Endothelial cell of umbilical vein (primary cell): ENCODE measurements around the gene MLLT6. TPM values are rescaled to one million over a fixed set of nuclear protein-coding genes. Genes with fewer than 3 reads are reported as not detected.

Experiments
- BruUV-seq: library from RNA; stranded (reverse); fragments of 400-500 nt; replicated peaks from 2 replicates; lab custom pipeline; 2021; lab: Mats Ljungman, UMichigan
- CTCF ChIA-PET: fragments of 300-600, 350-600 bp; sonication (Branson Sonifier 250); formaldehyde crosslinking; loops from one replicate; lab custom pipeline; 2021; ENCODE audit warnings: antibody characterized with exemption, inconsistent platforms; lab: Charles Lee
- POLR2A ChIA-PET: fragments of 300-600, 350-600 bp; sonication (Branson Sonifier 250); formaldehyde crosslinking; loops from one replicate; lab custom pipeline; 2021; ENCODE audit warnings: antibody characterized with exemption, inconsistent platforms; lab: Charles Lee
- DNase-seq: peaks from one replicate; pipeline ENCODE4 v3.0.0-alpha.2; 2011; ENCODE audit warnings: low read depth, low spot score
- FAIRE-seq: peaks from 2 replicates; lab custom pipeline; 2011; peaks lifted over from hg19 to GRCh38; lab: Jason Lieb, UNC
- H2AFZ ChIP-seq: 2 replicates; pipeline ENCODE4 v1.6.0; 2012; ENCODE audit warnings: low read depth, low read length, control low read depth, inconsistent platforms
- H3K27ac ChIP-seq: 2 replicates; pipeline ENCODE4 v1.5.1; 2011; ENCODE audit warnings: low read depth, mild to moderate bottlenecking, control low read depth, low read length, moderate library complexity; ENCODE audit not compliant: insufficient read depth
- H3K27me3 ChIP-seq, 2 experiments: 2 replicates each; pipeline versions ENCODE4 v1.6.0 to v1.6.1; 2011; ENCODE audit warnings: low read length in 2 of 2, mixed read lengths in 1 of 2; ENCODE audit not compliant: control insufficient read depth in 2 of 2, insufficient read depth in 2 of 2
- H3K36me3 ChIP-seq, 2 experiments: 2 replicates in 1 of 2; 3 replicates in 1 of 2; pipeline ENCODE4 v1.5.1; 2011; ENCODE audit warnings: low read length in 2 of 2, mild to moderate bottlenecking in 1 of 2, moderate library complexity in 1 of 2; ENCODE audit not compliant: control insufficient read depth in 2 of 2, insufficient read depth in 2 of 2; ENCODE audit errors: extremely low read depth in 1 of 2
- H3K4me1 ChIP-seq: 3 replicates; pipeline ENCODE4 v1.5.1; 2011; ENCODE audit warnings: mild to moderate bottlenecking, low read length; ENCODE audit not compliant: control insufficient read depth, insufficient read depth; ENCODE audit errors: extremely low read depth
- H3K4me2 ChIP-seq: 2 replicates; pipeline ENCODE4 v1.6.1; 2011; ENCODE audit warnings: low read length, control low read depth, mixed read lengths; ENCODE audit not compliant: insufficient read depth
- H3K4me3 ChIP-seq, 3 experiments: fragments of 200-600 bp in 1 of 3; sonication (generic), shearing (Covaris generic) in 1 of 3; replicated peaks in 1 of 3; 2 replicates each; pipeline ENCODE4 v1.5.1; 2011 to 2016; ENCODE audit warnings: control low read depth in 3 of 3, low read length in 3 of 3, mild to moderate bottlenecking in 2 of 3, inconsistent platforms in 1 of 3, low read depth in 1 of 3, moderate library complexity in 1 of 3; ENCODE audit not compliant: insufficient read depth in 1 of 3
- H3K79me2 ChIP-seq: 2 replicates; pipeline ENCODE4 v1.6.0; 2012; ENCODE audit warnings: low read length, inconsistent platforms; ENCODE audit not compliant: control insufficient read depth, insufficient read depth
- H3K9ac ChIP-seq: replicated peaks from 2 replicates; pipeline ENCODE3; 2011; ENCODE audit warnings: low read length, control low read depth; ENCODE audit not compliant: insufficient read depth; ENCODE audit errors: extremely low read depth
- H3K9me1 ChIP-seq: replicated peaks from 3 replicates; pipeline ENCODE4 v1.6.0; 2011; ENCODE audit warnings: mild to moderate bottlenecking, low read length; ENCODE audit not compliant: control insufficient read depth, insufficient read depth; ENCODE audit errors: extremely low read depth
- H3K9me3 ChIP-seq: replicated peaks from 2 replicates; pipeline ENCODE4 v1.5.1; 2012; ENCODE audit warnings: low read length, inconsistent platforms; ENCODE audit not compliant: control insufficient read depth, insufficient read depth
- H4K20me1 ChIP-seq: replicated peaks from 2 replicates; pipeline ENCODE3; 2011; ENCODE audit warnings: mild to moderate bottlenecking, low read length; ENCODE audit not compliant: control insufficient read depth, insufficient read depth; ENCODE audit errors: extremely low read depth
- EZH2 ChIP-seq: IDR thresholded peaks from 2 replicates; pipeline ENCODE4 v1.6.1; 2012; ENCODE audit warnings: borderline replicate concordance, low read depth, mild to moderate bottlenecking, moderate library complexity, low read length, inconsistent platforms; ENCODE audit not compliant: severe bottlenecking
- FOS ChIP-seq: IDR thresholded peaks from 2 replicates; pipeline ENCODE4 v1.6.1; 2011; ENCODE audit warnings: mild to moderate bottlenecking, low read length, moderate library complexity, borderline replicate concordance; ENCODE audit not compliant: insufficient read depth
- GATA2 ChIP-seq: IDR thresholded peaks from 2 replicates; pipeline ENCODE4 v1.7.0; 2011; ENCODE audit warnings: low read depth, mild to moderate bottlenecking, moderate library complexity, mixed read lengths, low read length; ENCODE audit not compliant: insufficient read length, insufficient read depth
- JUN ChIP-seq: IDR thresholded peaks from 2 replicates; pipeline ENCODE4 v1.6.1; 2011; ENCODE audit warnings: borderline replicate concordance, low read depth; ENCODE audit not compliant: insufficient read length, insufficient read depth
- MYC ChIP-seq: IDR thresholded peaks from one replicate; pipeline ENCODE4 v1.6.1; 2011; ENCODE audit warnings: mild to moderate bottlenecking, low read depth, low read length
- POLR2A ChIP-seq: IDR thresholded peaks from 2 replicates; pipeline ENCODE4 v1.6.1; 2012; ENCODE audit warnings: low read depth, mild to moderate bottlenecking, control low read depth, low read length
- POLR2AphosphoS5 ChIP-seq: IDR thresholded peaks from 2 replicates; pipeline ENCODE4 v1.6.1; 2012; ENCODE audit warnings: low read depth, mild to moderate bottlenecking, control low read depth, low read length, moderate library complexity; ENCODE audit not compliant: insufficient read depth
- dilution Hi-C: fragments of 300-500 bp; cut with MboI; formaldehyde crosslinking; loops from one replicate; pipeline ENCODE4 v1.15.0; 2019; ENCODE audit warnings: low sequenced_read_pairs; ENCODE audit not compliant: extremely low pct_ligation_motif_present
- intact Hi-C: fragments of 100-400 bp; cut with micrococcal nuclease; formaldehyde crosslinking; loops from one replicate; pipeline ENCODE4 v1.10.0; 2022
- polyA plus RNA-seq, 4 experiments: library from polyadenylated mRNA; depleted of rRNA in 3 of 4; stranded (reverse) in 3 of 4; unstranded in 1 of 4; fragments of >200 nt; gene quantifications; 2 replicates each; pipeline versions ENCODE4 v1.2.1 to v1.2.3, GENCODE V29; 2011 to 2012; ENCODE audit warnings: missing spikeins in 1 of 4
- total RNA-seq: library from RNA; stranded (reverse); gene quantifications from 2 replicates; pipeline ENCODE4 v1.2.3, GENCODE V29; 2021
- TF ChIP-seq, protein P1 (sequence below), 2 donors: IDR thresholded peaks; 1 replicate in 1 of 2; 2 replicates in 1 of 2; pipeline ENCODE4 v1.5.1; 2011; ENCODE audit warnings: low read length in 2 of 2, mild to moderate bottlenecking in 2 of 2, moderate library complexity in 2 of 2, control low read depth in 1 of 2, inconsistent platforms in 1 of 2, low read depth in 1 of 2; ENCODE audit not compliant: insufficient read depth in 1 of 2; ENCODE audit errors: extremely low read depth in 1 of 2
- TF ChIP-seq, protein P2 (sequence below): IDR thresholded peaks from 2 replicates; pipeline ENCODE4 v1.6.1; 2011; ENCODE audit not compliant: insufficient read depth, insufficient read length

The MLLT6 gene
- total and polyA plus RNA-seq, 2 donors (not counting 3 experiments of a cell fraction or from before 2014, with no cell fraction given), result 32.1 to 85.4 TPM

DNA sequence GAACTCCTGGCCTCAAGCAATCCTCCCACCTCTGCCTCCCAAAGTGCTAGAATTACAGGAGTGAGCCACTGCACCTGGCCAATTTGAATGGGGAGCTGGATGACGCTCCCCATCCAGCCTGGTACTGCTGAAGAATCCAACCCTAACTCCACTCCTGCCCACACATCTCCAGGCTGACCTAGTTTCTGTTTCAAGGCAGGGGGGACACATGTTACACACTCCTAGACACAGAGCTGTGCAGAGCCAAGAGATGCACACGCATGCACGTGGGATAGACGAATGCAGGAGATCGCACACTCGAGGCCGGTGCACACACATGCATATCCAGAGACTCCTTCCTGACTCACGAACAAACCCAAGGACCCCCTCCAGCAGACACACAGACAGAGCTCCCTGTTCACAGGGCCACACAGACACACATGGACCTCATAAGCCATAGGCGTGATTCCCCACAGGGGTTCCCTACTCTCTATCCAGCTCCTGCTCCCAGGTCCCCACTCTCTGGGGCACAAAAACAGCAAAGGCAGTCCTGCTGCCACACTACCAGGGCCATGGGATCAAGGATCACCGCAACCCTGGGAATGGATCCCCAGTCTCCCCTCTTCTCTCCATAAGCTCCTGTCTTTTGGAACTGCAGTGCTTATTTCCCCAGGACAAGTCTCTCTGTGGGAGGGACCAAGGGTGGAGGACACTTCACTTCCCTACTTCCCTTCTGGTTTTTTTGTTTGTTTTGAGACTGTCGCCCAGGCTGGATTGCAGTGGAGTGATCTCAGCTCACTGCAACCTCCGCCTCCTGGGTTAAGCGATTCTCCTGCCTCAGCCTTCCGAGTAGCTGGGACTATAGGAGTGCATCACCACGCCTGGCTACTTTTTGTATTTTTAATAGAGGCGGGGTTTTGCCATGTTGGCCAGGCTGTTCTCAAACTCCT is 44.7 kb upstream of the MLLT6 start:
- Histone ChIP-seq H3K27ac (no peak overlapping the region), H3K79me2 (no peaks in the 10 kb centered on the region), H4K20me1 (no peaks in the 10 kb centered on the region), H3K27me3 (peaks cover 0 to 2% of the 10 kb centered on the region in 2 experiments), H2AFZ (no peak overlapping the region), H3K9me3 (no peaks in the 10 kb centered on the region), H3K9me1 (no peaks in the 10 kb centered on the region), H3K36me3 (no peaks in the 10 kb centered on the region), H3K4me1 (no peaks in the 10 kb centered on the region), H3K9ac (no peak overlapping the region), H3K4me2 (no peak overlapping the region), H3K4me3 (no peak overlapping the region)
- TF ChIP-seq POLR2A (no peak), JUN (no peak), POLR2AphosphoS5 (no peak), MYC (no peak), GATA2 (no peak), FOS (no peak), EZH2 (no peak)
- TF ChIP-seq, protein P1, sequence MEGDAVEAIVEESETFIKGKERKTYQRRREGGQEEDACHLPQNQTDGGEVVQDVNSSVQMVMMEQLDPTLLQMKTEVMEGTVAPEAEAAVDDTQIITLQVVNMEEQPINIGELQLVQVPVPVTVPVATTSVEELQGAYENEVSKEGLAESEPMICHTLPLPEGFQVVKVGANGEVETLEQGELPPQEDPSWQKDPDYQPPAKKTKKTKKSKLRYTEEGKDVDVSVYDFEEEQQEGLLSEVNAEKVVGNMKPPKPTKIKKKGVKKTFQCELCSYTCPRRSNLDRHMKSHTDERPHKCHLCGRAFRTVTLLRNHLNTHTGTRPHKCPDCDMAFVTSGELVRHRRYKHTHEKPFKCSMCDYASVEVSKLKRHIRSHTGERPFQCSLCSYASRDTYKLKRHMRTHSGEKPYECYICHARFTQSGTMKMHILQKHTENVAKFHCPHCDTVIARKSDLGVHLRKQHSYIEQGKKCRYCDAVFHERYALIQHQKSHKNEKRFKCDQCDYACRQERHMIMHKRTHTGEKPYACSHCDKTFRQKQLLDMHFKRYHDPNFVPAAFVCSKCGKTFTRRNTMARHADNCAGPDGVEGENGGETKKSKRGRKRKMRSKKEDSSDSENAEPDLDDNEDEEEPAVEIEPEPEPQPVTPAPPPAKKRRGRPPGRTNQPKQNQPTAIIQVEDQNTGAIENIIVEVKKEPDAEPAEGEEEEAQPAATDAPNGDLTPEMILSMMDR (IDR thresholded peaks at IDR 0.05; ENCODE audit: extremely low read depth in 1 of 2, insufficient read depth in 1 of 2, low read depth in 1 of 2, low read length in 2 of 2), result no peak
- TF ChIP-seq, protein P2, sequence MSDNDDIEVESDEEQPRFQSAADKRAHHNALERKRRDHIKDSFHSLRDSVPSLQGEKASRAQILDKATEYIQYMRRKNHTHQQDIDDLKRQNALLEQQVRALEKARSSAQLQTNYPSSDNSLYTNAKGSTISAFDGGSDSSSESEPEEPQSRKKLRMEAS, result no peak
- no peak for FAIRE-seq
- dilution Hi-C loops (no loop called here), intact Hi-C loops (no loop called here)
- DNase-seq, result no peak
- POLR2A ChIA-PET, result no interaction called here
- CTCF ChIA-PET, result interaction anchor here (1.0 to 4.0 kb wide), 6 partner anchors 9 to 150 kb away, joined by 3 to 41 read pairs (median 4); no protein-coding TSS in a partner anchor
- BruUV-seq, result no TSS peak
